IMR-90 (cell line): Measurements from ENCODE around the gene NRM. TPM values are rescaled to one million over a fixed set of nuclear protein-coding genes. Genes with fewer than 3 reads are reported as not detected.

ENCODE experiments used
- ATAC-seq: fragments of 200-7000 bp; cut with Tn5 transposase; 2 replicates; pipeline ENCODE4 v1.9.1; 2020; ENCODE audit warnings: low read depth, mild to moderate bottlenecking, moderate library complexity
- BruUV-seq: library from RNA; stranded (reverse); fragments of 400-500 nt; replicated peaks from 2 replicates; lab custom pipeline; 2021; lab: Mats Ljungman, UMichigan
- CTCF ChIA-PET: fragments of 300-600 bp; formaldehyde crosslinking; extraction: SDS; loops from one replicate; lab custom pipeline; 2021; ENCODE audit warnings: antibody characterized with exemption; lab: Yijun Ruan, JAX
- POLR2A ChIA-PET: fragments of 300-600 bp; sonication (Branson Sonifier 250); formaldehyde crosslinking; loops from one replicate; lab custom pipeline; 2022; ENCODE audit warnings: antibody characterized with exemption; ENCODE audit not compliant: unreplicated experiment; lab: Charles Lee
- DNase-seq: peaks from one replicate; pipeline ENCODE4 v3.0.0; 2013
- H2AFZ ChIP-seq: replicated peaks from 2 replicates; pipeline ENCODE3; 2013; ENCODE audit warnings: low read length, mild to moderate bottlenecking; ENCODE audit not compliant: poor library complexity
- H2AK5ac ChIP-seq: 2 replicates; pipeline ENCODE4 v1.6.1; 2013; ENCODE audit warnings: low read depth, low read length, inconsistent platforms
- H2AK9ac ChIP-seq: replicated peaks from 2 replicates; pipeline ENCODE3; 2013; ENCODE audit warnings: mild to moderate bottlenecking, low read depth, low read length, moderate library complexity; ENCODE audit not compliant: poor library complexity
- H2BK120ac ChIP-seq: 2 replicates; pipeline ENCODE4 v1.6.1; 2013; ENCODE audit warnings: low read depth, low read length, inconsistent platforms
- H2BK15ac ChIP-seq: 3 replicates; pipeline ENCODE4 v1.6.1; 2013; ENCODE audit warnings: low read depth, low read length, inconsistent platforms
- H2BK20ac ChIP-seq: 2 replicates; pipeline ENCODE4 v1.6.1; 2013; ENCODE audit warnings: low read depth, mild to moderate bottlenecking, inconsistent platforms, low read length, moderate library complexity
- H2BK5ac ChIP-seq: 2 replicates; pipeline ENCODE4 v1.6.1; 2013; ENCODE audit warnings: mild to moderate bottlenecking, low read depth, low read length, inconsistent platforms; ENCODE audit not compliant: poor library complexity, severe bottlenecking
- H3K14ac ChIP-seq: replicated peaks from 2 replicates; pipeline ENCODE4 v1.6.1; 2013; ENCODE audit warnings: low read depth, low read length, inconsistent platforms
- H3K18ac ChIP-seq: 2 replicates; pipeline ENCODE4 v1.6.1; 2013; ENCODE audit warnings: low read depth, low read length, control low read depth
- H3K23ac ChIP-seq: 2 replicates; pipeline ENCODE4 v1.6.1; 2013; ENCODE audit warnings: low read depth, low read length, inconsistent platforms
- H3K27ac ChIP-seq: 2 replicates; pipeline ENCODE4 v1.5.1; 2013; ENCODE audit warnings: mild to moderate bottlenecking, control low read depth, low read length; ENCODE audit not compliant: insufficient read depth
- H3K27me3 ChIP-seq: 2 replicates; pipeline ENCODE4 v1.6.1; 2013; ENCODE audit warnings: low read length; ENCODE audit not compliant: control insufficient read depth, insufficient read depth
- H3K36me3 ChIP-seq: 2 replicates; pipeline ENCODE4 v1.6.1; 2013; ENCODE audit warnings: low read length, mixed read lengths; ENCODE audit not compliant: control insufficient read depth, insufficient read depth
- H3K4ac ChIP-seq: 2 replicates; pipeline ENCODE4 v1.6.1; 2013; ENCODE audit warnings: low read depth, low read length, inconsistent platforms
- H3K4me1 ChIP-seq: 2 replicates; pipeline ENCODE4 v1.6.1; 2013; ENCODE audit warnings: low read length, mixed read lengths; ENCODE audit not compliant: control insufficient read depth, insufficient read depth
- H3K4me2 ChIP-seq: 2 replicates; pipeline ENCODE4 v1.6.1; 2013; ENCODE audit warnings: low read depth, mild to moderate bottlenecking, control low read depth, low read length, moderate library complexity
- H3K4me3 ChIP-seq: 2 replicates; pipeline ENCODE4 v1.5.1; 2013; ENCODE audit warnings: low read depth, mild to moderate bottlenecking, control low read depth, low read length, moderate library complexity; ENCODE audit not compliant: insufficient read depth
- H3K56ac ChIP-seq: 2 replicates; pipeline ENCODE4 v1.6.1; 2013; ENCODE audit warnings: low read length, inconsistent platforms; ENCODE audit not compliant: insufficient read depth; ENCODE audit errors: extremely low read depth
- H3K79me1 ChIP-seq, 2 experiments: 2 replicates each; pipeline ENCODE4 v1.6.1; 2013; ENCODE audit warnings: low read length in 2 of 2, inconsistent platforms in 1 of 2, low read depth in 1 of 2
- H3K9ac ChIP-seq: 2 replicates; pipeline ENCODE4 v1.6.1; 2013; ENCODE audit warnings: low read depth, low read length, control low read depth
- H3K9me1 ChIP-seq: 2 replicates; pipeline ENCODE4 v1.6.1; 2013; ENCODE audit warnings: low read length, inconsistent platforms; ENCODE audit not compliant: insufficient read depth
- H3K9me3 ChIP-seq: 2 replicates; pipeline ENCODE4 v1.6.1; 2013; ENCODE audit warnings: low read length; ENCODE audit not compliant: control insufficient read depth, insufficient read depth
- H4K20me1 ChIP-seq: 2 replicates; pipeline ENCODE4 v1.6.1; 2013; ENCODE audit warnings: low read length, inconsistent platforms; ENCODE audit not compliant: insufficient read depth
- H4K5ac ChIP-seq: 2 replicates; pipeline ENCODE4 v1.6.1; 2013; ENCODE audit warnings: mild to moderate bottlenecking, low read depth, low read length, control low read depth
- H4K8ac ChIP-seq, 2 experiments: 2 replicates each; pipeline ENCODE4 v1.6.1; 2013; ENCODE audit warnings: low read depth in 2 of 2, low read length in 2 of 2, control low read depth in 1 of 2, inconsistent platforms in 1 of 2
- H4K91ac ChIP-seq: 2 replicates; pipeline ENCODE4 v1.6.1; 2013; ENCODE audit warnings: low read depth, low read length, inconsistent platforms; ENCODE audit not compliant: insufficient read depth
- NFE2L2 ChIP-seq: fragments of 150-350 bp; IDR thresholded peaks from 2 replicates; pipeline ENCODE4 v1.6.1; 2016; ENCODE audit warnings: low read depth, mild to moderate bottlenecking, low read length
- WGBS, 2 experiments: methylation state at CpG; one replicate each; pipeline versions ENCODE4 v1.1.5 to v1.1.7; 2013; ENCODE audit warnings: missing lambda C conversion rate in 2 of 2; ENCODE audit not compliant: insufficient read length in 1 of 2; ENCODE audit errors: extremely low coverage in 2 of 2; 5-methylcytosine and 5-hydroxymethylcytosine counted together
- dilution Hi-C: fragments of 300-500 bp; cut with HindIII; formaldehyde crosslinking; loops from one replicate; pipeline ENCODE4 v1.14.3; 2018; ENCODE audit warnings: low sequenced_read_pairs; ENCODE audit not compliant: unreplicated experiment
- in situ Hi-C: fragments of 300-500 bp; cut with MboI; formaldehyde crosslinking; loops from 3 replicates; pipeline ENCODE4 v1.14.3; 2019; ENCODE audit warnings: low sequenced_read_pairs, inconsistent platforms, mixed read lengths
- intact Hi-C: fragments of 100-400 bp; cut with micrococcal nuclease; formaldehyde crosslinking; loops from 2 replicates; pipeline ENCODE4 v1.10.0; 2022
- polyA plus RNA-seq, 3 experiments: library from polyadenylated mRNA; depleted of rRNA; stranded (reverse); fragments of >200 nt; gene quantifications; 2 replicates each; pipeline ENCODE4 v1.2.3, GENCODE V29; 2012; ENCODE audit warnings: low replicate concordance in 1 of 3
- total RNA-seq: library from RNA; depleted of rRNA; stranded (reverse); fragments of >200 nt; gene quantifications from 2 replicates; pipeline ENCODE4 v1.2.3, GENCODE V29; 2012

NRM gene
- total and polyA plus RNA-seq, 2 of the 4 experiments (the other 2 are of a cell fraction): 2.2 to 27.0 TPM

DNA sequence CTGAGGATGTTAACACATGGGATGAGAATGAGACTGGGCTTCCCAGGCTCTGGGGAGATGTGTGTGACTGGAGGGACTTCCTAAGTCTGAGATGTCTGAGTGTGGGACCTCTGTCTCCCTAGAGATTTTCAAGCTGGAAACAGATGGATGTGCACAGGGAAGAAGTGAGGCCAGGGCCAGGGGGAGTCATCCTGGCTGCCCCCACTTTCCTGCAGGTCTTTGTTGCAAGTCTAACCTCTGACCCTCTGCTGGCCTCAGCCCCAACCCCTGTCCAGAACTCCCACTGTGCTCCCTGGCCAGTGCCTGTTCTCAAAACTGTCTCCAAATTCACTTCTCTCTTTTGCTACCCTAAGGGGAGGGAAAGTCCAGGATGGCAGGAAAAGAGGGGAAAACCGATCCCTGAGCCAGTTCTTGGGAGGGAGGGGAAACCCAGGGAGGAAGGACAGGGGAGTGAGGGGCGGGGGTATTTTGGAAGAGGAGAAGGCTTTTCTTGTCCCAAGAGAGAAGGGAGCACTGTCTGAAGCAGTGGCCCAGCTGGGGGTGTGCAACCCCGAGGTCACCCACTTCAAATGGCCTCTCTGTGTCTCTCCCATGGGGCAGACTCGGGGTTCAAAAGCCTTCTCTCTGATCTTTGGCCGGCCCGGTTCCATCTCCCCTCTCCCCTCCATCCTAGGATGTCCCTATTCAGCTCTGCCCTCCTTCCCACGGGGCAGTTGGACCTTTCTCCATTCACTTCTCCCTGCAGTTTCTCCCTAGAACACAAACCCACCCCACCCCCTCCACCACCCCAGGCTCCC lies 7.4 kb downstream of the NRM start:
- DNase-seq (no peak), ATAC-seq (no peak)
- Histone ChIP-seq H4K5ac (peak overlapping the region; percentile 61), H3K4me3 (peak overlapping the region; percentile 97), H3K56ac (peak overlapping the region; percentile 100), H4K20me1 (peaks cover 74% of the 10 kb centered on the region), H3K36me3 (peaks cover 47% of the 10 kb centered on the region), H2BK15ac (peak overlapping the region; percentile 96; the same call in 2 of the 3 replicates), H4K8ac (peak overlapping the region; percentile 90 to 96), H3K4me1 (peaks cover 18% of the 10 kb centered on the region), H2AK5ac (peak overlapping the region; percentile 98), H3K4ac (peak overlapping the region; percentile 98), H3K27me3 (no peaks in the 10 kb centered on the region), H2AK9ac (peak overlapping the region; percentile 95), H3K23ac (peak overlapping the region; percentile 100), H3K4me2 (peak overlapping the region; percentile 96), H3K18ac (peak overlapping the region; percentile 92), H3K9ac (peak overlapping the region; percentile 100), H4K91ac (peak overlapping the region; percentile 99), H3K14ac (peak overlapping the region; percentile 100), H2BK20ac (peak overlapping the region; percentile 53), H3K9me3 (no peaks in the 10 kb centered on the region), H2AFZ (peak overlapping the region; percentile 40), H2BK120ac (peak overlapping the region; percentile 88), H2BK5ac (peak overlapping the region; percentile 96), H3K27ac (peak overlapping the region; percentile 100), H3K79me1 (peaks cover 6 to 37% of the 10 kb centered on the region in 2 experiments; a peak in 3 of 4 replicates), H3K9me1 (no peaks in the 10 kb centered on the region)
- BruUV-seq: no TSS peak
- TF ChIP-seq NFE2L2: no peak
- ChIA-PET CTCF (no interaction called here), POLR2A (interaction anchor here (0.5 to 1.8 kb wide), 5 partner anchors 11 to 93 kb away, joined by 3 to 10 read pairs (median 6); partner anchors contain the start of gene DHX16)
- in situ Hi-C loops: loop anchor here (5.0 kb wide), 1 partner anchor 39 kb away; the partner anchor contains the start of gene TUBB
- dilution Hi-C loops: no loop called here
- 0% methylated on average over 1 of the region's 7 CpGs; no CpG with 5 or more reads in 1 of the 2 experiments for WGBS, 2 experiments
- intact Hi-C loops: loop anchor here (5.0 kb wide), 1 partner anchor 404 kb away; no protein-coding TSS in a partner anchor
